GM21528 (cell line): ENCODE results near the gene ABITRAM.

Experiments
- ATAC-seq: cut with Tn5 transposase; IDR thresholded peaks from one replicate; pipeline ENCODE4 v1.9.1; 2021; ENCODE audit warnings: mild to moderate bottlenecking, moderate library complexity; ENCODE audit not compliant: unreplicated experiment, low FRiP score

The ABITRAM gene

DNA sequence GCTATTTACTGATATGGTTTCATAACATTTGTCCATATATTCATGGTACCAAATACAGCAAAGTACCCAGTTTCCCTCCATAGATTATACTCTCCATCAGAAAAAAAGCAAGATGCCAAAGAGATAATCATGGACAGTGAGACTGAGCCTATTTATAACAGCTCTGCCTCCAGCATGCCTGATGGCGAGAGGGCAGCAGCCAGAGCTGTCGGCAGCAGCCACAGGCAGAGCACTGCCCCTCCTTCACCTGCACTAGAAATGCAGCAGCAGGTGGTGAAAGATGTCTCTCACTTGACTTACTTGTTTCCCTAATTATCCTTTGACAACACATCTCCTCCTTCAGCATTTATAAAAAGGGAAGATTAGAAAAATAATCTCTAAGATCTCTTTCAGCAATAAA is 46.7 kb downstream of the ABITRAM start:
- ATAC-seq, result no peak

DNA sequence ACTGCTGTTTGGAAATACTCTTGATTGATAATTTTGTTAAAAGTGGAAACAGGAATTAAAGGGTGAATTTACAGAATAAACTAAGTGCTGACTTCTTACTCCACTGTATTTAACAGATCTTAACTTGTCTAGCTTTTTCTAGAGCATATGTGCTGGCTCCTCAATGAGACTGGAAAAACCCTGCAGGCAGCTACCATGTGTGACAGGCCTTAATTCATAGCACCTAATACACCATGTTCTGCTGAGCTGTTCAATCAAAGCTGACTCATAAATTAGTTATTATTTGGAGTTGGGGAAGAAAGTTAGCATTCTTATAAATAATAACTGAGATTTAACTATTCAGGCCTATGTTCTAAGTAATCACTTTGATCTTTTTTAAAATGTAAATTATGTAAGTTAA is 49.7 kb downstream of the ABITRAM start:
- ATAC-seq, result no peak
